ENCODE results near the gene ACKR3.

ACKR3 gene

GRCh38 chr2:236569573-236569973, at the start of gene ACKR3:
Gene ACKR3 (plus strand): TSS chr2:236569825. CDS start chr2:236580466, 10,641 bp downstream.
- peak; percentile 26 for DNase-seq (ENCODE audit: low read depth)

- DNase-seq (ENCODE audit: low read depth), result no peak
Observed at GRCh38 chr2:236521556-236521955, 48.1 kb upstream of the ACKR3 start.

GRCh38 chr2:236523249-236523648, 46.4 kb upstream of the ACKR3 start:
- DNase-seq (ENCODE audit: low read depth), result no peak

- no peak for DNase-seq (ENCODE audit: low read depth)
Observed at GRCh38 chr2:236525411-236525997, 44.1 kb upstream of the ACKR3 start.

GRCh38 chr2:236526455-236527158, 43.0 kb upstream of the ACKR3 start:
- no peak for DNase-seq (ENCODE audit: low read depth)

GRCh38 chr2:236527159-236527630, 42.4 kb upstream of the ACKR3 start:
- no peak for DNase-seq (ENCODE audit: low read depth)

- no peak for DNase-seq (ENCODE audit: low read depth)
Observed at GRCh38 chr2:236529606-236530005, 40.0 kb upstream of the ACKR3 start.

- DNase-seq (ENCODE audit: low read depth), result no peak
Observed at GRCh38 chr2:236530512-236530911, 39.1 kb upstream of the ACKR3 start.

- DNase-seq (ENCODE audit: low read depth), result no peak
Observed at GRCh38 chr2:236531195-236531594, 38.4 kb upstream of the ACKR3 start.

- DNase-seq (ENCODE audit: low read depth), result no peak
Observed at GRCh38 chr2:236531996-236532395, 37.6 kb upstream of the ACKR3 start.

GRCh38 chr2:236533343-236533742, 36.3 kb upstream of the ACKR3 start:
- DNase-seq (ENCODE audit: low read depth), result no peak

GRCh38 chr2:236535024-236535423, 34.6 kb upstream of the ACKR3 start:
- no peak for DNase-seq (ENCODE audit: low read depth)

GRCh38 chr2:236536727-236537398, 32.8 kb upstream of the ACKR3 start:
- DNase-seq (ENCODE audit: low read depth), result no peak

- no peak for DNase-seq (ENCODE audit: low read depth)
Observed at GRCh38 chr2:236538242-236538641, 31.4 kb upstream of the ACKR3 start.

GRCh38 chr2:236541008-236541562, 28.5 kb upstream of the ACKR3 start:
- DNase-seq (ENCODE audit: low read depth), result no peak

GRCh38 chr2:236544362-236544761, 25.3 kb upstream of the ACKR3 start:
- DNase-seq (ENCODE audit: low read depth), result no peak

GRCh38 chr2:236545248-236545658, 24.4 kb upstream of the ACKR3 start:
- no peak for DNase-seq (ENCODE audit: low read depth)

GRCh38 chr2:236545814-236546480, 23.7 kb upstream of the ACKR3 start:
- DNase-seq (ENCODE audit: low read depth), result no peak

GRCh38 chr2:236546561-236547002, 23.0 kb upstream of the ACKR3 start:
- DNase-seq (ENCODE audit: low read depth), result no peak

GRCh38 chr2:236547725-236548124, 21.9 kb upstream of the ACKR3 start:
- no peak for DNase-seq (ENCODE audit: low read depth)

GRCh38 chr2:236548179-236548921, 21.3 kb upstream of the ACKR3 start:
- no peak for DNase-seq (ENCODE audit: low read depth)

- DNase-seq (ENCODE audit: low read depth), result no peak
Observed at GRCh38 chr2:236549165-236549564, 20.5 kb upstream of the ACKR3 start.

Data from stimulated activated CD8-positive, alpha-beta memory T cell treated with anti-CD3 and anti-CD28 coated beads, Interleukin-7, amount 100 ng/mL, for 24 hours (primary cell).